SK-N-SH (cell line): Measurements from ENCODE around the gene PCP4.

Experiments
- EP300 ChIP-seq, 2 experiments: IDR thresholded peaks; 2 replicates each; pipeline versions ENCODE4 v1.4.0 to v1.6.1; 2012; ENCODE audit warnings: borderline replicate concordance in 1 of 2, low read depth in 1 of 2, low read length in 1 of 2
- GABPA ChIP-seq: IDR thresholded peaks from 2 replicates; pipeline ENCODE4 v1.4.0; 2012; ENCODE audit warnings: low read depth, mild to moderate bottlenecking
- SIN3A ChIP-seq: IDR thresholded peaks from 2 replicates; pipeline ENCODE4 v1.6.1; 2012; ENCODE audit warnings: low read depth, mild to moderate bottlenecking, low read length, moderate library complexity, borderline replicate concordance
- TF ChIP-seq, protein P1 (sequence below): fragments of 200-600 bp; sonication (generic); IDR thresholded peaks from 2 replicates; pipeline ENCODE4 v1.6.1; 2017; ENCODE audit warnings: antibody characterized with exemption, mild to moderate bottlenecking, moderate library complexity
- TF ChIP-seq, protein P2 (sequence below): IDR thresholded peaks from 2 replicates; pipeline ENCODE4 v1.6.1; 2012; ENCODE audit warnings: mild to moderate bottlenecking, low read depth, low read length, moderate library complexity

DNA sequence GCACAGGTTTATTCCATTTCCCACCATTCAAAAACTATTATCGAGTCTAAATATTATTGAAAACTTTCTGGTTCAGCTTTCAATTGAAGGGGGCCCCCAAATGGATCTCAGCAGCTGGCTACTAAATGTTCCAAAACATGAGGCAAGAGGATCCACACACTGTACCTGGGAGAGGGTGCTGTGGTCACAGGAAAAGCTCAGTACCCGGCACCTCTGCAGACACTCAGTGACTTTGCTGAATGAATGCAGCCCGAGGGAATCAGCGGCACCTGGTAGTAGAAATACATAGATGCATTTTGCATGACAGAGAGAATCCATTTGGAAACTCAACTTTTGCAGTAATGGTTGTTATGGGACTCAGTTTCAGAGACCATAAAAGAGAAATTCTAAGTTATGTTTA is 89.3 kb downstream of the PCP4 start:
- TF ChIP-seq, protein P1, sequence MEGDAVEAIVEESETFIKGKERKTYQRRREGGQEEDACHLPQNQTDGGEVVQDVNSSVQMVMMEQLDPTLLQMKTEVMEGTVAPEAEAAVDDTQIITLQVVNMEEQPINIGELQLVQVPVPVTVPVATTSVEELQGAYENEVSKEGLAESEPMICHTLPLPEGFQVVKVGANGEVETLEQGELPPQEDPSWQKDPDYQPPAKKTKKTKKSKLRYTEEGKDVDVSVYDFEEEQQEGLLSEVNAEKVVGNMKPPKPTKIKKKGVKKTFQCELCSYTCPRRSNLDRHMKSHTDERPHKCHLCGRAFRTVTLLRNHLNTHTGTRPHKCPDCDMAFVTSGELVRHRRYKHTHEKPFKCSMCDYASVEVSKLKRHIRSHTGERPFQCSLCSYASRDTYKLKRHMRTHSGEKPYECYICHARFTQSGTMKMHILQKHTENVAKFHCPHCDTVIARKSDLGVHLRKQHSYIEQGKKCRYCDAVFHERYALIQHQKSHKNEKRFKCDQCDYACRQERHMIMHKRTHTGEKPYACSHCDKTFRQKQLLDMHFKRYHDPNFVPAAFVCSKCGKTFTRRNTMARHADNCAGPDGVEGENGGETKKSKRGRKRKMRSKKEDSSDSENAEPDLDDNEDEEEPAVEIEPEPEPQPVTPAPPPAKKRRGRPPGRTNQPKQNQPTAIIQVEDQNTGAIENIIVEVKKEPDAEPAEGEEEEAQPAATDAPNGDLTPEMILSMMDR = no peak
- TF ChIP-seq EP300 (IDR thresholded peaks at IDR 0.05; ENCODE audit: borderline replicate concordance in 1 of 2, low read depth in 1 of 2, low read length in 1 of 2) = no peak
- TF ChIP-seq, protein P2, sequence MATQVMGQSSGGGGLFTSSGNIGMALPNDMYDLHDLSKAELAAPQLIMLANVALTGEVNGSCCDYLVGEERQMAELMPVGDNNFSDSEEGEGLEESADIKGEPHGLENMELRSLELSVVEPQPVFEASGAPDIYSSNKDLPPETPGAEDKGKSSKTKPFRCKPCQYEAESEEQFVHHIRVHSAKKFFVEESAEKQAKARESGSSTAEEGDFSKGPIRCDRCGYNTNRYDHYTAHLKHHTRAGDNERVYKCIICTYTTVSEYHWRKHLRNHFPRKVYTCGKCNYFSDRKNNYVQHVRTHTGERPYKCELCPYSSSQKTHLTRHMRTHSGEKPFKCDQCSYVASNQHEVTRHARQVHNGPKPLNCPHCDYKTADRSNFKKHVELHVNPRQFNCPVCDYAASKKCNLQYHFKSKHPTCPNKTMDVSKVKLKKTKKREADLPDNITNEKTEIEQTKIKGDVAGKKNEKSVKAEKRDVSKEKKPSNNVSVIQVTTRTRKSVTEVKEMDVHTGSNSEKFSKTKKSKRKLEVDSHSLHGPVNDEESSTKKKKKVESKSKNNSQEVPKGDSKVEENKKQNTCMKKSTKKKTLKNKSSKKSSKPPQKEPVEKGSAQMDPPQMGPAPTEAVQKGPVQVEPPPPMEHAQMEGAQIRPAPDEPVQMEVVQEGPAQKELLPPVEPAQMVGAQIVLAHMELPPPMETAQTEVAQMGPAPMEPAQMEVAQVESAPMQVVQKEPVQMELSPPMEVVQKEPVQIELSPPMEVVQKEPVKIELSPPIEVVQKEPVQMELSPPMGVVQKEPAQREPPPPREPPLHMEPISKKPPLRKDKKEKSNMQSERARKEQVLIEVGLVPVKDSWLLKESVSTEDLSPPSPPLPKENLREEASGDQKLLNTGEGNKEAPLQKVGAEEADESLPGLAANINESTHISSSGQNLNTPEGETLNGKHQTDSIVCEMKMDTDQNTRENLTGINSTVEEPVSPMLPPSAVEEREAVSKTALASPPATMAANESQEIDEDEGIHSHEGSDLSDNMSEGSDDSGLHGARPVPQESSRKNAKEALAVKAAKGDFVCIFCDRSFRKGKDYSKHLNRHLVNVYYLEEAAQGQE = no peak
- TF ChIP-seq GABPA = no peak
- TF ChIP-seq SIN3A = no peak
